ENCODE measurements around the gene MZT1. TPM values are rescaled to one million over a fixed set of nuclear protein-coding genes. Genes with fewer than 3 reads are reported as not detected.

MZT1 gene
- total and polyA plus RNA-seq, 12 donors = 4.9 to 11.3 (median 8.2) TPM

DNA sequence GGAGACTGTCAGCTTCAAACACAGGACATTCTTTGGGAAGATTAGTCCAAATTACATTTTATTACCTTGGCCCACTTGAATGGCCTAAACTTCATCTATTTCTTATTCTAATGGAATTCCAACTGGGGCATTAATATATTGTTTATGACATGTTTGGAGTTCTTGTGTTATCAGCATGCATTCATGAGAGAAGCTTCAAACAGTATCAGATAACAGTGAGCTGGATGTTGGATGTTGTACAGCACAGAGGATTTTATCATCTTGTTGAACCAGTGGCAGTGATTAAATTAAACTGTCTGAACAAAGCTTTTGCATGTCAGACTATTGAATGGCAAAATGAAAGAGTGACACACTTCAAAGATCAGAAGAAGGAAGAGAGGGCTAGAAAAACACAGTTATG, 50.0 kb downstream of the MZT1 start:
- H3K27ac ChIP-seq = no peak overlapping the region
- H3K9me3 ChIP-seq (replicated peaks in 1 of 3) = no peaks in the 10 kb centered on the region
- intact Hi-C loops (cut with DNase I) = no loop called here
- H3K4me3 ChIP-seq = no peak overlapping the region
- H3K27me3 ChIP-seq = no peaks in the 10 kb centered on the region
- no peak for DNase-seq
- H3K36me3 ChIP-seq (replicated peaks in 1 of 2) = no peaks in the 10 kb centered on the region
- TF ChIP-seq CTCF (IDR thresholded peaks at IDR 0.05) (no peak), POLR2A (IDR thresholded peaks at IDR 0.05) (no peak)
- peaks cover 0 to 10% of the 10 kb centered on the region in 2 donors for H3K4me1 ChIP-seq (replicated peaks in 1 of 2)

DNA sequence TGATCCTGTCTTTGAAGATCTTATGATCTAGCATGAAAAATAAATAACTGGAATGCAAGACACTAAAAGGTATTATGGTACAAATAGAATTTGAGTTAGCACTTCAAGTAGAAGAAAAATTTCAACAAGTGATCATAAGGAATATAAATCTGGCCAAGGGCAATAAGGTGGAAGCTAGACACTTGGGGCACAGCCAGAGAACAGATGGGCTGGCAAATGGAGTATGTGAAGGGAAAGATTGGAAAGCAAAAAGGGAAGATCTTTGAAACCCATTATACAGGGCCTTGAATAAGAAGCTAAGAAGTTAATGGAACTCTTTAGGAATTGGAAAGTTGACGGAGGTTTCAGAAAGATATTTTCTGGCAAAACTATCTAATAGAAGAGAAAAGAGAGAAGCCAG, 61.0 kb downstream of the MZT1 start:
- WGBS, 4 donors = 92 to 100% (median 95%) methylated on average over 1 of the region's 1 CpG
- H3K4me3 ChIP-seq = no peak overlapping the region
- H3K27me3 ChIP-seq = no peaks in the 10 kb centered on the region
- no peaks in the 10 kb centered on the region for H3K36me3 ChIP-seq (replicated peaks in 1 of 2)
- no peak for TF ChIP-seq POLR2A (IDR thresholded peaks at IDR 0.05)
- no peak for TF ChIP-seq CTCF (IDR thresholded peaks at IDR 0.05)
- no peak overlapping the region for H3K27ac ChIP-seq
- H3K9me3 ChIP-seq (replicated peaks in 1 of 3) = no peaks in the 10 kb centered on the region
- H3K4me1 ChIP-seq (replicated peaks in 1 of 2) = no peaks in the 10 kb centered on the region
- intact Hi-C loops (cut with DNase I) = no loop called here
- DNase-seq = no peak

DNA sequence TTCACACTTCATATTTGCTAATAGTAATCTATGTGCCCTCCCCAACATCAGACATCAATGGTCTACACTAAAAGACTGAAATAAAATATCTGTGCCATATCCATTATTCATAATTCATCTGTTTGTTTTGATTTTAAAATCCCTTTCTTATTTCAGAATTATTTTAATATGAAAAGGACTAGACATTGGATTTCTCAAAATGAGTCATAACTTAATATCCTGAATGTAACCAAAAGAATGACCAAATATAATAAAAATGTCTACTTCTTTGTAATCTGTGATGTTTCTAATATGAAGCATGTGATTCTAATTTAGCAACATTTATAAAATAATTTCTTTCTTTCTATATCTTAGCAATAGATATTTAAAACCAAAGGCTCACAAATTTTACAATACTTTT, 64.9 kb downstream of the MZT1 start:
- Histone ChIP-seq H3K4me1 (replicated peaks in 1 of 2) (no peaks in the 10 kb centered on the region), H3K27me3 (no peaks in the 10 kb centered on the region), H3K4me3 (no peak overlapping the region), H3K9me3 (replicated peaks in 1 of 3) (no peaks in the 10 kb centered on the region), H3K27ac (no peak overlapping the region), H3K36me3 (replicated peaks in 1 of 2) (no peaks in the 10 kb centered on the region)
- no peak for TF ChIP-seq POLR2A (IDR thresholded peaks at IDR 0.05)
- TF ChIP-seq CTCF (IDR thresholded peaks at IDR 0.05) = no peak
- intact Hi-C loops (cut with DNase I) = no loop called here
- DNase-seq = no peak

Small RNA genes lying within 50 kb of the gene (small RNA-seq; reads per million reads assigned to genes)
- gene RNU6-80P = 0 reads per million in 2 donors

Other genes with a start within 250 kb of the MZT1 start
- 1 to 10 TPM in 8 of 9 donors, under 1 TPM in 1; 0.66 to 6.0 (median 1.7) TPM for gene BORA, start 294 bp upstream of the MZT1 start, total RNA-seq
- 1 to 10 TPM; 1.4 to 3.8 (median 2.4) TPM for gene BORA, start 294 bp upstream of the MZT1 start, polyA plus RNA-seq
- gene DIS3, start 54.3 kb upstream of the MZT1 start, total RNA-seq = 10 to 100 TPM in 8 of 9 donors, 1 to 10 TPM in 1; 7.6 to 30.7 (median 21.8) TPM
- 10 to 100 TPM in 1 of 3 donors, 1 to 10 TPM in 2; 7.8 to 30.1 (median 8.3) TPM for gene DIS3, start 54.3 kb upstream of the MZT1 start, polyA plus RNA-seq
- 10 to 100 TPM in 7 of 9 donors, 1 to 10 TPM in 2; 3.9 to 24.7 (median 14.4) TPM for gene PIBF1, start 54.5 kb upstream of the MZT1 start, total RNA-seq
- gene PIBF1, start 54.5 kb upstream of the MZT1 start, polyA plus RNA-seq = 10 to 100 TPM; 18.6 to 23.6 (median 21.7) TPM